GM10266 (cell line): ENCODE measurements around the gene PAEP.

ENCODE experiments used
- DNase-seq: peaks from one replicate; pipeline ENCODE4 v3.0.0; 2012; ENCODE audit errors: extremely low spot score
- CTCF ChIP-seq: IDR thresholded peaks from 2 replicates; pipeline ENCODE4 v1.5.1; 2012; ENCODE audit warnings: mild to moderate bottlenecking, low read depth; ENCODE audit not compliant: control insufficient read depth, insufficient read depth; ENCODE audit errors: missing control alignments

PAEP gene

GRCh38 chr9:135602789-135603481, 41.4 kb downstream of the PAEP start:
- DNase-seq, result peak; percentile 68
- peak; percentile 77 for TF ChIP-seq CTCF

GRCh38 chr9:135604437-135605237, 43.1 kb downstream of the PAEP start:
- no peak for DNase-seq
- TF ChIP-seq CTCF, result no peak

- DNase-seq, result no peak
- no peak for TF ChIP-seq CTCF
Observed at GRCh38 chr9:135605238-135605781, 43.8 kb downstream of the PAEP start.

- no peak for TF ChIP-seq CTCF
- no peak for DNase-seq
Observed at GRCh38 chr9:135606885-135607259, 45.3 kb downstream of the PAEP start.

GRCh38 chr9:135607401-135608293, 46.1 kb downstream of the PAEP start:
- DNase-seq, result no peak
- no peak for TF ChIP-seq CTCF

GRCh38 chr9:135608294-135608998, 46.9 kb downstream of the PAEP start:
- DNase-seq, result no peak

More at GRCh38 chr9:135608294-135608998, 46.9 kb downstream of the PAEP start:
- TF ChIP-seq CTCF, result no peak
